ENCODE results near the gene MLPH.

MLPH gene

GRCh38 chr2:237500681-237501424, 13.8 kb downstream of the MLPH start:
- peak; percentile 52 to 78 (median 68) for DNase-seq

GRCh38 chr2:237501892-237502513, 15.0 kb downstream of the MLPH start:
- DNase-seq: no peak

- DNase-seq: peak in 3 of 4 experiments; percentile 36 to 41 (median 39)
Observed at GRCh38 chr2:237503201-237503600, 16.1 kb downstream of the MLPH start.

- DNase-seq: no peak
Observed at GRCh38 chr2:237505188-237505939, 18.3 kb downstream of the MLPH start.

DNA sequence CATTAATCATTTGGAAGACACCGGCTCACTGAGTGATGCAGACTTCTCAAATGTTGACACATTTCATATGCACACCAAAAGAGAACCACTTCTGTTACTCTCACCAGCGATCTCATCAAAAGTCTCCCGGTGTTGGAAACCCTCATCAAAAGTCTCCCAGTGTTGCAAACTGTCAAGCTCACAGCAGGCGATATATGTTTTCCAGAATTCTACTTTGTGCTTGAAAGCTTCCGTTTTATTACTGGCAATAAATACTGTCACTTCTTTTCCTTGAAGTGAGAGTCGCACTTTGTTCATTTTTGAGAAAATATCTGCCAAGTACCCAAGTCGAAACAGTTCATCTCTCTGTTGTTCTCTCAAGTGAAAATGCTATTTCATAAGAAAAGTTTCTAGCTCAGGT, 20.5 kb downstream of the MLPH start:
- DNase-seq: no peak

DNA sequence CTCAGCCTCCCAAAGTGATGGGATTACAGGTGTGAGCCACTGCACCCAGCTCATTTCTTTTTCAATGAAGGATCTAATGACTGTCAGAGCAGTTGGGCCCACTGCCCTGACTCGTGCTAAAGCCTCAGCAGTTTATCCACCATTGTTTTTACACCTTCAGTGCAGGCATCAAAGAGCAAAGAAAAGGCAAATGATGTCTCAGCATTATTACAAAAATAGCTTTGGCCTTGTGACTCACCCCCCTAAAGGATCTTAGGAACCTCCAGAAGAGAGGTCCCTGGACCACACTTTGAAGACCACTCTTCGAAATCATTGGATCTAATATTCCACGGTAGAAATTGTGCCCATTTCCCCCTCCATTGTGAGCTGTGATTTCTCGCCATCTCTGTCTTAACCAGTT, 21.3 kb downstream of the MLPH start:
- no peak for DNase-seq

DNA sequence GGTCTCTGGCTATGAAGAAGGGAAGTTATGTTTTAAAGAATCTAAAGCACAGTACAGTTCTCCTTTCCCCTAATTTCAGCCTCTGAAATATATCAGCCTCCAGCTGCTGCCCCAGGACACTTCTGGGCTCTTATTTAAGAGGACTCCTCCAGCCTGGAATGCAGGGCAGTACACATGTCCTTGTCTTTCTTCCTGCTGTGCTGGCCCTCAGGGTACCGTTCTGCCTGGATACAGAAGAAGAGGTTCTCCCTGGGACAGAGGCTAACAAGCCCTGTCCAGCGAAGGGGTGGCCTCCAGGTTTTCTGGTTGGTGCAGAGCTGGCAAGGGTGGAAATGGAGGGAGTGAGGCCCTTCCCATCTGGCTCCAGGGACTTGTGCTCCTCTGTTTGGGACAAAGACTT, 22.1 kb downstream of the MLPH start:
- DNase-seq: peak in 2 of 4 experiments; percentile 11 to 33

- no peak for DNase-seq
Observed at GRCh38 chr2:237509905-237510304, 22.9 kb downstream of the MLPH start.

- DNase-seq: no peak
Observed at GRCh38 chr2:237510502-237511217, 23.6 kb downstream of the MLPH start.

DNA sequence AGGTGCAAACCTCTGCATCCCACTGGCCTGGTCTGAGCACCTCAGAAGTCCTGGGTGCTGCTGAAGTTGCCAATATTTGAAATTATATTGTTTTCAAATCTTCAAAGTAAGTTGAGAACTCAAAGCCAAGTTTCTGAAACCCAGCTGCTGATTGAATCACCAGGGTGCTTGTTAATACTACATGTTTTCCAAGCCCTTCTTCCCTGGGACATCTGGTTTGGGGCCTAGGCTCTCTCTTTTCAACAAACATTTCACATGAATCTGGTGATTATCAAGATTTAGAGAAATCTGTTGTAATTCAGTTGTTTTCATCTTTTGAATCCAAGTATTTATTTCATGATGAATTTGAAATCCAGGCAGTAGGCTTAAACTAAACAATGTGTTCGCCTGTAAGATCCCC, 24.4 kb downstream of the MLPH start:
- DNase-seq: no peak

GRCh38 chr2:237511885-237512405, 24.9 kb downstream of the MLPH start:
- DNase-seq: no peak

- DNase-seq: peak; percentile 87 to 93 (median 90)
Observed at GRCh38 chr2:237512774-237513466, 25.9 kb downstream of the MLPH start.

- no peak for DNase-seq
Observed at GRCh38 chr2:237513693-237514092, 26.6 kb downstream of the MLPH start.

DNA sequence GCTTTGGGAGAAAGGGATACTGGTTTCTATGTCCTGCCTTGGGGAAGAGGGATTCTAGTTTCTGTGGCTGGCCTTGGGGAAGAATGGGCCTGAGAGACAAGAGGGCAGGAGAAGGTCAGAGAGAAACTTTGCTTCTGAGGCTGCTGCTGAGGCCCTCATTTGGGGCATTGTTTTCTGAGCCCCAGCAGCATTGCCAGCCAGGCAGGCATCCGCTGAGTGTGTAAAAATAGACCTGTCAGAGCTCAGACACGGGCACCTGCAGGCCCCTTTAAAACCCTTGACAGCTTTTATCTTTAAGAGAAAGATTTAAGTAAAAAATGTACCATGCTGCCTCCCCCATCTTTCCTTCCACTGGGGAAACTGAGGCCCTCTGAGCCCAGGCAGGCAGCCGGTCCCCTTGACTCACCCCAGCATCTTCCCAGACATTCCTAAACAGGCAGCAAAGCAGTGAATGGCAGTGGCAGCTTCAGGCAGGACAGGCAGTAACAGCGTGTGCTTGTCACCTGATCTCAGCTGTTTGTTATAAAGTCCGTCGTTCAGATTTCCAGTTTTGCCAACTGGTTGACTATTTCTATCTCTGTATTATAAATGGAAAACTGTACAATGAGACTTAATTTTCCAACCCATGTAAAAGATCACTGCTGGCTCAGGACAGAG, 27.6 kb downstream of the MLPH start:
- DNase-seq: no peak

GRCh38 chr2:237515166-237515565, 28.1 kb downstream of the MLPH start:
- no peak for DNase-seq

GRCh38 chr2:237515621-237516275, 28.7 kb downstream of the MLPH start:
- DNase-seq: no peak

- no peak for DNase-seq
Observed at GRCh38 chr2:237517163-237517562, 30.1 kb downstream of the MLPH start.

- DNase-seq: no peak
Observed at GRCh38 chr2:237517990-237518389, 30.9 kb downstream of the MLPH start.

- DNase-seq: no peak
Observed at GRCh38 chr2:237519506-237520245, 32.6 kb downstream of the MLPH start.

- DNase-seq: no peak
Observed at GRCh38 chr2:237520290-237520689, 33.2 kb downstream of the MLPH start.
